Adrenal gland (tissue), 12 donors: ENCODE results near the gene DOHH. TPM values are rescaled to one million over a fixed set of nuclear protein-coding genes. Genes with fewer than 3 reads are reported as not detected.

Source experiments
- DNase-seq, 7 donors: peaks; one replicate each; pipeline ENCODE4 v3.0.0-alpha.2; 2019 to 2020
- H3K27ac ChIP-seq, 5 donors: fragments of 200-600 bp; sonication (generic) in 4 of 5; 1 replicate in 3 of 5; 2 replicates in 2 of 5; pipeline versions ENCODE4 v1.5.1 to v1.8.0; 2016 to 2020; ENCODE audit warnings: mild to moderate bottlenecking in 1 of 5
- H3K27me3 ChIP-seq: fragments of 200-600 bp; 2 replicates; pipeline ENCODE4 v1.8.0; 2021
- H3K36me3 ChIP-seq, 2 donors: fragments of 200-600 bp; replicated peaks in 1 of 2; 1 replicate in 1 of 2; 2 replicates in 1 of 2; pipeline versions ENCODE4 v1.5.1 to v1.8.0; 2018 to 2022
- H3K4me1 ChIP-seq, 2 donors: fragments of 200-600 bp; replicated peaks in 1 of 2; 1 replicate in 1 of 2; 2 replicates in 1 of 2; pipeline versions ENCODE4 v1.5.1 to v1.8.0; 2018 to 2021
- H3K4me3 ChIP-seq, 4 donors: fragments of 200-600 bp; sonication (generic) in 3 of 4; one replicate each; pipeline ENCODE4 v1.5.1; 2016 to 2018
- H3K9me3 ChIP-seq, 3 donors: fragments of 200-600 bp; sonication (generic) in 1 of 3; replicated peaks in 1 of 3; 1 replicate in 2 of 3; 2 replicates in 1 of 3; pipeline versions ENCODE4 v1.5.1 to v1.8.0; 2016 to 2021
- CTCF ChIP-seq, 6 experiments: fragments of 450-650 bp in 4 of 6; fragments of 200-600 bp in 2 of 6; sonication (generic) in 1 of 6; IDR thresholded peaks; 1 replicate in 5 of 6; 2 replicates in 1 of 6; pipeline versions ENCODE4 v1.5.1 to v1.8.0; 2016 to 2021; ENCODE audit warnings: antibody characterized with exemption in 6 of 6, mild to moderate bottlenecking in 2 of 6, moderate library complexity in 1 of 6
- POLR2A ChIP-seq, 2 donors: fragments of 450-650 bp; IDR thresholded peaks; one replicate each; pipeline ENCODE4 v1.6.1; 2017; ENCODE audit warnings: antibody characterized with exemption in 2 of 2, mild to moderate bottlenecking in 2 of 2, moderate library complexity in 1 of 2
- WGBS, 4 donors: extraction: QIAGEN DNeasy Blood & Tissue Kit in 2 of 4; methylation state at CpG; one replicate each; pipeline versions ENCODE4 v1.1.5 to v1.1.7; 2013 to 2017; 5-methylcytosine and 5-hydroxymethylcytosine counted together
- intact Hi-C, 2 donors: fragments of 100-400 bp; cut with DNase I; formaldehyde crosslinking; loops; one replicate each; pipeline versions ENCODE4 v1.14.1 to v1.15.0; 2022 to 2023
- polyA plus RNA-seq, 3 donors: library from polyadenylated mRNA; stranded (reverse); fragments of 200-250 nt in 2 of 3; fragments of 350-450 nt in 1 of 3; fragmentation: Illumina TruSeq in 1 of 3; extraction: RNeasy Lipid Tissue Mini Kit (QIAGEN cat#74804) in 1 of 3; gene quantifications; one replicate each; pipeline ENCODE4 v1.2.3, GENCODE V29; 2013 to 2014
- total RNA-seq, 9 donors: library from RNA; depleted of rRNA in 4 of 9; stranded (reverse); fragments of >200 nt in 4 of 9; fragments of 120-200 nt in 1 of 9; fragmentation: NEBNext Ultra II Directional in 1 of 9; extraction: Animal tissue kit (Norgen Biotek cat#: 25700) in 1 of 9; gene quantifications; one replicate each; pipeline versions ENCODE4 v1.1.0 to v1.2.4, GENCODE V29; 2013 to 2023
- donor health status: healthy with polysubstance abuse.
- donor health status: Bipolar disorder and iron deficiency.
- donor health status: DM: yes; HTN: yes; CAD: no.
- donor health status: DM: no; HTN: no; CAD: no.
- donor health status: DM: no; HTN: no; CAD: no.
- donor health status: DM: yes; HTN: yes; CAD: no.

The DOHH gene
- total and polyA plus RNA-seq, 12 donors: 0.92 to 22.8 (median 13.8) TPM

- Histone ChIP-seq H3K4me3 (no peak overlapping the region), H3K27ac (peak overlapping the region; percentile 64 to 96 (median 73)), H3K27me3 (no peaks in the 10 kb centered on the region), H3K9me3 (no peaks in the 10 kb centered on the region), H3K4me1 (peaks cover 30 to 49% of the 10 kb centered on the region in 2 donors), H3K36me3 (peaks cover 0 to 59% of the 10 kb centered on the region in 2 donors)
- no peak for TF ChIP-seq POLR2A (IDR thresholded peaks at IDR 0.05)
- peak in 1 of 7 donors; percentile 56 for DNase-seq
- intact Hi-C loops: no loop called here
- WGBS, 4 donors: 51 to 61% (median 57%) methylated on average over 9 to 15 of the region's 15 CpGs
Measured at GRCh38 chr19:3459965-3460582, 40.4 kb downstream of the DOHH start.

- Histone ChIP-seq H3K4me1 (peaks cover 30 to 42% of the 10 kb centered on the region in 2 donors), H3K36me3 (peaks cover 0 to 66% of the 10 kb centered on the region in 2 donors), H3K9me3 (no peaks in the 10 kb centered on the region), H3K27ac (peak overlapping the region; percentile 72 to 96 (median 73)), H3K4me3 (no peak overlapping the region), H3K27me3 (no peaks in the 10 kb centered on the region)
- DNase-seq: peak; percentile 90 to 97 (median 94)
- 14 to 21% (median 15%) methylated on average over 17 to 26 of the region's 26 CpGs for WGBS, 4 donors
- intact Hi-C loops: no loop called here
- TF ChIP-seq CTCF (IDR thresholded peaks at IDR 0.05) (no peak), POLR2A (IDR thresholded peaks at IDR 0.05) (no peak)
Measured at GRCh38 chr19:3459089-3459881, 41.2 kb downstream of the DOHH start.

GRCh38 chr19:3458229-3459088 is 42.0 kb downstream of the DOHH start:
- DNase-seq: peak in 1 of 7 donors; percentile 59
- no peak overlapping the region for H3K4me3 ChIP-seq
- TF ChIP-seq POLR2A (IDR thresholded peaks at IDR 0.05) (no peak), CTCF (IDR thresholded peaks at IDR 0.05) (no peak)
- peak overlapping the region; percentile 72 to 96 (median 73) for H3K27ac ChIP-seq
- intact Hi-C loops: no loop called here
- peaks cover 30 to 40% of the 10 kb centered on the region in 2 donors for H3K4me1 ChIP-seq
- H3K9me3 ChIP-seq: no peaks in the 10 kb centered on the region
- WGBS, 4 donors: 42 to 55% (median 43%) methylated on average over 11 to 19 of the region's 19 CpGs
- peaks cover 0 to 68% of the 10 kb centered on the region in 2 donors for H3K36me3 ChIP-seq
- no peaks in the 10 kb centered on the region for H3K27me3 ChIP-seq

DNA sequence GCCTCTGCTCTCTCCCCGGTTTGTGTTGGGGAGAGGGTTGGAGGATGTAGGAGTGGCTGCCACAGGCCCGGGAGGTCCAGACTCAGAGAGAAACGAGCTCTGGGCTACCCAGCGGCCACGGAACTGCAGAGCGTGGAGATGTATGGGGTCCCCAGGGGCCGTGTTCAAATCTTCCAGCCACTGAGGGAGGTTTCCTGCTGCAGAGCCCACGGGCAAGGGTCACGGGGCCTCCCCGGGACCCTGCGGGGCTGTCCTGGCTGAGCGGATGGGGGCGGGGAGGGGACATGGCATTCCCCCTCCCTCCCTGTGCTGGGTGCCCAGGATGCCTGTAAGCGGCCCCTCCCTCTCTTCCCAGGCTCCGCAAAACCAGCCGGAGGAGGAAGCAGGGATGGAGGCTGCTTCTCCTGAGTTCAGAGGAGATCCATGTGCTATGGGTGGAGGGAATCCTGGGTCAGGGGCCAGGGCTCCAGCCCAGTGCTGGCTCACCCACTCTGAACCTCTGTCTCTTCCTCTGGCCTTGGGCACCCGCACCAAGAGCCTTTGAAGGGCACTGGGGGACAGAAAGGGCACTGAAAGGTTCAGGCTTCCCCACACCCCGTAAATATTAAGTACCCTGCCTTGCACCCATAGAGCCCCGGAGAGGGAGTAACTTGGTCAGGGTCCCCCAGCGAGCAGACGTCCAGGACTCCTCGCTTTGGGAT is 42.8 kb downstream of the DOHH start:
- Histone ChIP-seq H3K9me3 (no peaks in the 10 kb centered on the region), H3K27ac (peak overlapping the region; percentile 72 to 96 (median 73)), H3K4me3 (no peak overlapping the region), H3K27me3 (no peaks in the 10 kb centered on the region), H3K36me3 (peaks cover 0 to 68% of the 10 kb centered on the region in 2 donors), H3K4me1 (peaks cover 30 to 40% of the 10 kb centered on the region in 2 donors)
- 41 to 43% (median 42%) methylated on average over 14 to 22 of the region's 22 CpGs for WGBS, 4 donors
- TF ChIP-seq POLR2A (IDR thresholded peaks at IDR 0.05) (no peak), CTCF (IDR thresholded peaks at IDR 0.05) (no peak)
- DNase-seq: peak in 2 of 7 donors; percentile 41 to 58
- intact Hi-C loops: no loop called here
